GM18519 (cell line): ENCODE data around the gene TRIO.

Experiments
- ATAC-seq: cut with Tn5 transposase; IDR thresholded peaks from one replicate; pipeline ENCODE4 v1.9.1; 2021; ENCODE audit warnings: mild to moderate bottlenecking, moderate library complexity; ENCODE audit not compliant: unreplicated experiment, low FRiP score

The TRIO gene

DNA sequence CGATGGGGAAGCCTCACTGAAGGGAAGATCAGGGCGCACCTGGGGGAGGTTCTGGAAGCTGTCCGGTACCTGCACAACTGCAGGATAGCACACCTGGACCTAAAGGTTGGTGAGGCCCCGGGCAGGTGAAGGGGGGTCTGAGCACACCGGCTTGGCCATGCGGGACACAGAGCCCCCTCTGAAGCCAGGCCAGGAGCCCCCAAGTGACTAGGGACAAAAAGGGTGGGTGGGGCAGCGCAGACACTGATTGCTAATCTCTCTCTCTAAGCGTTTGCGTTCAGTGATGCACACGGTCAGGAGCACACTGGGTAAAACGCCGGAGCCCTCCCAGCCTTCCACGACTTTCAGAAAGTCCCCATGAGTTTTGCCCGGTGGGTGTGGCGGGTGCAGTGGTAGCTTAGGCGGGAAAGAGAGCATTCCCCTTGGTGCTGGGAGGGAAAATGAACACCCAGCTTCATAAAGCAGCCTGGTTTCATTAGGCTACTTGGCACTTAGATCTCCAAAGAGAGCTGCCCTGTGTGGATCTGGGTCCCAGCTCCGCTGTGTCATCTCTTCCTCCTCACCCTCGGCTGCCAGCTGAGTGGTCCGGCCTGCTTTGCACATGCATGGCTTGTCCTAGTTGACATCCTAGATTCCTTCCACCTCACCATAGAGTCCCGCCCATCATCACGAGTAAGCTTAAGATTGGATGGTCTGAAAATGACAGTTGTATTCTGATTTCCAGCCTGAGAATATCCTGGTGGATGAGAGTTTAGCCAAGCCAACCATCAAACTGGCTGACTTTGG, 364.2 kb downstream of the TRIO start:
- no peak for ATAC-seq

GRCh38 chr5:14508046-14508445, 364.9 kb downstream of the TRIO start:
- no peak for ATAC-seq

DNA sequence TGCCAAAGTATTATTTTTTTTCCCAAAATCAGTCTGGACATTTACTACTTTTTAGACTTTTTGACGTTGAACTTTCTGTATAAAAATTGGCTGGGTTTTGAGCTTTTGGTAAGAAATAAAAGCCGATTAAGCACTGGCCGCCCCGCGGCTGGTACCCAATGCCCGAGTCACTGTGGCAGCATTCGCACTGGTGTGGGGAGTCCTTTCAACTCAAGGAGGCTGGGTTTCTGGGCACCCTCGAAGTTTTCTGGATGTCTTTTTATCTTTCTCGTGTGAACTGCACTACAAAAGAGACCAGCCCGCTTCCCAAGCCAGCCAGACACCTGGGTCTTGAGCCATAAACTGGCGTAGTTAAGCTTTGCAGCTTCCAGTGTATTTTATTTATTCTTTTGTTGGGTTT, 366.4 kb downstream of the TRIO start:
- ATAC-seq = no peak

GRCh38 chr5:14510156-14510734, 367.1 kb downstream of the TRIO start:
- no peak for ATAC-seq

DNA sequence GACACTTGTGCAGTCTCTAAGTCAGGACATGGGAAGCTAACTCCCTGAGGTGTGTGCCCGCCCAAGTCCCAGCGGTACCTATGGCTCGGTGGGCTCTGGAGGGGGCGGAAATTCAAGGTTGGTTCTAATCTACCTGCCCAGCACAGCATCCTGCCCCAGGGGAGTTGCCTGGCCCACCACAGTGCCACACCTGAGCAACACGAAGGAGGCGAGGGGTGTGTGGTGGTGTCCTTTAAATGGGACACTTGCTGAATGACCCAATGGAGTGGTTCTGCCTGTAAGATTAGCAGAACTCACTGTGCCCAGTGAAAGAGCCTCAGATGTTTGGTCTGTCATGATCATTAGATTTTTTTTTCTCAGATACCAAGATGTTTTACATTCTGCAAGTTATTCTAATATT, 367.7 kb downstream of the TRIO start:
- ATAC-seq = no peak

GRCh38 chr5:14512574-14512973, 369.4 kb downstream of the TRIO start:
- no peak for ATAC-seq

DNA sequence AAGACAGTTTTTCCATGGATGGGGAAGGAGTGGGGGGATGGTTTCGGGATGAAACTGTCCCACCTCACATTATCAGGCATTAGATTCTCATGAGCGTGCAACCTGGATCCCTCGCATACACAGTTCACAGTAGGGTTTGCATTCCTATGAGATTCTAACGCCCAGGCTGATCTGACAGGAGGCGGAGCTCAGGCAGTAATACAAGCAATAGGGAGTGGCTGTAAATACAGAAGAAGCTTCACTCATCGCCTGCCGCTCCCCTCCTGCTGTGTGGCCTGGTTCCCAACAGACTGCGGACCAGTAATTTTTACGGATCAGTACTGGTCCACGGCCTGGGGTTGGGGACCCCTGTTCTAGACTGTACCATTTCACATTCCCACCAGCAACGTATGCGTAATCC, 370.1 kb downstream of the TRIO start:
- no peak for ATAC-seq

DNA sequence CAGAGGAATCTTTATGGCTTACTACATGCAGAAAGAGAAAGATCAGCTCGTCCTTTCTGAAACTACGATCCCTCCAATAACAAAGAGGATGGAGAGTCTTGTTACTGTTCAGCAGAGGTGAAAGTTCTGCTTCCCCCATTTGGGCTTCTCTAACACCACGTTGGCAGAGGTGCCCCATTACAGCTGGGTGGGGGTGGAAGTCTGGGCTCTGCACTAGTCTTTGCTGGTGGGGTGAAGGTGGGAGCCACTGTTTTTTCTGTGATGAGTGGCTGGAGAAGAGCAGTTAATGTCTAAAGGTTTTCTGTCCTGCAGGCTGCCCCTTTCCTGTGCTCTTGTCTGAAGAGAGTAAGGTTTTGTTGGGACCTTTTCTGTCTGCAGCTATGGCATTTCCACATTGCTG, 373.8 kb downstream of the TRIO start:
- no peak for ATAC-seq

DNA sequence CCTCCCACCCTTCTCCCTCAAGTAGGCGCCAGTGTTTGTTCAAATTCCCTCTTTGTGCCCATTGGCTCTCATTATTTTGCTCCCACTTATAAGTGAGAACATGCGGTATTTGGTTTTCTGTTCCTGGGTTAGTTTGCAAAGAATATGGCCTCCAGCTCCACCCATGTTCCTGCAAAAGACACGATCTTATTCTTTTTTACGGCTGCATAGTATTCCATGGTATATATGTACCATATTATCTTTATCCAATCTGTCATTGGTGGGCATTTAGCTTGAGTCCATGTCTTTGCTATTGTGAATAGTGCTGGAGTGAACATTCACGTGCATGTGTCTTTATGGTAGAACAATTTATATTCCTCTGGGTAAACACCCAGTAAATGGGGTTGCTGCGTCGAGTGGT, 375.5 kb downstream of the TRIO start:
- ATAC-seq = no peak

DNA sequence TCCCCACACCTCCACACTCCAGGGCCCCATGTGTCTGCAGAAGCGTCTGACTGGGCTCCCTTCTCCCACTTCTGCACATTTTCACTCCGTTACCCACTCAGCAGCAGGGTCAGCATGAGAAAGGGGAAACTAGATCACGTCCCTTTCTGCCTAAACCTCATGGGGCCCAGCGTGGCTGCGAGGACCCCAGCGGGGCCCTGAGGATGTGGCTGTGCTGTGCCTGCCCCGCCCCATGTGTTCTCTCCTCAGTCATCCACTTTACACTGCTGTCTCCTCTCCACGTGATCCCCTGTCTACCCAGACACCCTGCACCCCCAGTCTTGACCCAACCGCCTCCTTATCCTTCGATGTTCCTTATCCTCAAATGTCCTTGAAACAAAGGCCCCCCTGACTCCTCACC, 378.6 kb downstream of the TRIO start:
- no peak for ATAC-seq

GRCh38 chr5:14522721-14523120, 379.6 kb downstream of the TRIO start:
- no peak for ATAC-seq

DNA sequence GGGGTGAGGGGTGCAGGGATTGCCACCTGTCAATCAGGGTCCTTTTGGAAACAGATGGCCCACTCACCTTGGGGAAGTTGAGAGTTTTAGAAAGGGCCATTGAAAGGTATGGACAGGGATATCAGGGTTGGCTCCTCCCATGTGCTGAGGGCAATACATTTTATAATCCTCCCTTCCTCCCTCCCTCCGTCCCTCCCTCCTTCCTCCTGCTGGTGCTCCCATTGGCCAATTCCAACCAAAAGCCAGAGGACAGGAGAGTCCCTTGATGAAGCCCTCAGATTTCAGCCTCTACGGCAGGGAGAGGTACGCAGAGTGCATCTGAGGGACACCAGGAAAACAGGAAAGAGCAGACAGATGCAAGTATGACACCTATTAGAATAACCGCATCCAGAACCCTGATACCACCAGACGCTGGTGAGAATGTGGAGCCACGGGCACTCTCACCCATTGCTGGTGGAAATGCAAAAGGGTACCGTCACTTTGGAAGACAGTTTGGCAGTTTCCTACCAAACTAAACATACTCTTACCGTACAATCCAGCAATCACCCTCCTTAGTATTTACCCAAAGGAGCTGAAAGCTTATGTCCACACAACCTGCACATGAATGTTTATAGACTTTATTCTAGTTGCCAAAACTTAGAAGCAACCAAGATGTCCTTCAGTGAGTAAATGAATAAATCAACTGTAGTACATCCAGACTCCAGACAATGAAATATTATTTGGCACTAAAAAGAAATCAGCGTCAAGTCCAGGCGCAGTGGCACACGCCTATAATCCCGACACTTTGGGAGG, 380.3 kb downstream of the TRIO start:
- ATAC-seq = no peak

DNA sequence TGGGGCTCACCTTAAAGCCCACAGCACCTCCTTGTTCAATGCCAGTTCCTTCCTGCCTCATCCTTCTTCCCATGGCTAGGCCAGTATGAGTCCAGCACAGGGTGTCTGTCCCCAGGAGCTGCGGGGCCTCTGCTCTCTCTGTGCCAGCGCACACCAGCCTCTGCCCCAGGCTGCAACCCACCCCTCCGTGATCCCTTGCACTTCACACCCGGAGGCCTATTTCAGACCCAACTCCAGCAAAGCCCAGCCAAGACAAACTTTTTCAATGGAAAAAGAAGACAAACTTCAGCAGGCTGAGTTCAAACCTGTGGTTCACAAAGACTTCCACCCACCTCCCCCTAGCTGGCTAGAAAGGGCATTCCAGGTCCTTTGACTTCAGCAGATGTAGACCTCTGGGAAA, 382.3 kb downstream of the TRIO start:
- ATAC-seq = no peak

- no peak for ATAC-seq
These were observed 383.4 kb downstream of the TRIO start for GRCh38 chr5:14526493-14526892.

- no peak for ATAC-seq
These were observed 385.0 kb downstream of the TRIO start for GRCh38 chr5:14528115-14528514.

DNA sequence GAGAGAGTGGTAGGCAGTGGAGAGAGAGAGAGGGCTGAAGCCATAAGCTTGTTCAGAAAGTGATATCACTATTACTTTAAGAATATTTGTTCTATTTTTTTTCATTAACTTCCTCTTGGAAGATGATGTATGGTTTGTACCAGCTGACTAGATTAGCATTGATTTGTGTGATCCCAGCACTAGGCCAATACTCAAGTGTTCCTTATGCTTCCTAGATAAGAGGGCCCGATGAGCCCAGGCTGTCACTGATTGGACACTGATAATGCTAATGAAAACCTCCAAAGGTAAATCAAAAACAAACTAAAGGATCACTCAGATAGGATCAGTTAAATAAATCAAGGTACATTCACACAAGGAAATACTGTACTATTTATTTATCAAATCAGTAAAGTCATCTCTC, 385.8 kb downstream of the TRIO start:
- ATAC-seq = no peak

DNA sequence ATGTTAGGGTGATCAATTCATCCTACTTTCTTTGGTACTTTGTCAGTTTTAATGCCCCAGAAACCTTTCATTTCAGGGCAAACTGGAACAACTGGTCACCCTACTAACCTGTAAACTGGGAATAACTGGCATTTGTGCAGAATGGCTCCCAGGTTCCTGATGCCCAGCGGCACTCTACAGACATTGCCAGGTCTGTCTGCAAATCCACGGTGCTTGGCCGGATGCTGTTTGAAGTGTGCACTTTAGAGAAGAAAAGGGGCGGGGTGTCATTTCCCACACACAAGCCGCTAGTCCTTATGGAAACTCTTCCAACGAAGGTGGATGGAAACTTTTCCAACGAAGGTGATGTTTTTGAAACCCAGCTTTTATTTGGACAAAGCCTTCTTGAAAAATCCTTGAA, 388.5 kb downstream of the TRIO start:
- no peak for ATAC-seq

DNA sequence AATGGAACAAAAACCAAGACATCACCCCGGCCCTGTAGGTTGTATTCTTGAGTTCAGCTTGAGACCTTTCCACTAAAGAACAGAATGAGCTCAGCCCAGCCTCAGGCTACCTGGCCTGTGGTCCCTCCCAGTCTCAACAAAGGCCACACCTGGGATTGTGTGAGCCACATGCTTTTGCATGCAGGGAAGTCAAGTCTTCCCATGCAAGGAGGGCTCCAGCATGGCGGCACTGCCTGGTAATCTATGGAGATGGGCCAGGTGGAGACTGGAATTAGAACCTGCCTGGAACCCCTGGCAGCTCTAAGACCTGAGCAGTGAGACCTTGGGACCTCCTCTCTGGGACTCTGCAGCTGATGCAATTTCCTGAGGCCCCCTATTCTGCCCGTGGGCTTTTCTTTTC, 389.0 kb downstream of the TRIO start:
- ATAC-seq = no peak

DNA sequence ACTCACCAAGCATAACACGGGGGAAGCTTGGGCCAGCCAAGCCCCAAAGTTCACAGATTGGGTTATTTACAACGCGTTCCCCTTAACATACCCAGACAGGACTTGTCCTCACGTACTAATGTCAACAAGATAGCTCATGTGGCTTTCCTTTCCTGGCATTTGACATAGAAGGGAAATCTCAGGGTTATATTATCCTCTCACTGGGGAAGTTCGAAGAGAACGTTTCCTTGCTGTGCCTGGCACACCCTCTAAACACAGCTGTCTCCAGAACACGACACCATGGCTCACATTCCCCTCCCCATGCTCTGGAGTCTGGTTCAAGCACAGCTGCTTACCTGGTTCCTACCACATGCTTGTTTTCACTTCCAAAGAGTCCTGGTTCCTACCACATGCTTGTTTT, 391.6 kb downstream of the TRIO start:
- no peak for ATAC-seq

GRCh38 chr5:14545308-14545707, 402.2 kb downstream of the TRIO start:
- ATAC-seq = no peak

DNA sequence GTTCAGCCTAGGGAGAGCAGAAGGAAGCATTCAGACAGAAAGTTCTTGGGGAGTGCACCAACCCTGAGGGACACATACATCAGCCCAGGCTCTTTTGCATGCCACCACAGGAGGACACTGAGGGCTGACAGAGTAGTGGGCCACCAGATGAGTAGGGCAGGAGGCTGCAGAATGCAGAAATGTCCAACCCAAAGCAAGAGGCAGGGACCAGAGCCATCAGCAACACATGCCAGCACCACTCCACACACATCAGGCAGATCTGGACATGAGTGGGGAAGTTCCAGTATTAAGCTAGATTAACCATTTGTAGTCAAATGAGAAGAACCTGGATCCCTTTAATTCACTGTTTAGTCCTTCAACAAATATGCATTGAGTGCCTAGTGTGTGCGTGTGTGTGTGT, 402.7 kb downstream of the TRIO start:
- no peak for ATAC-seq

DNA sequence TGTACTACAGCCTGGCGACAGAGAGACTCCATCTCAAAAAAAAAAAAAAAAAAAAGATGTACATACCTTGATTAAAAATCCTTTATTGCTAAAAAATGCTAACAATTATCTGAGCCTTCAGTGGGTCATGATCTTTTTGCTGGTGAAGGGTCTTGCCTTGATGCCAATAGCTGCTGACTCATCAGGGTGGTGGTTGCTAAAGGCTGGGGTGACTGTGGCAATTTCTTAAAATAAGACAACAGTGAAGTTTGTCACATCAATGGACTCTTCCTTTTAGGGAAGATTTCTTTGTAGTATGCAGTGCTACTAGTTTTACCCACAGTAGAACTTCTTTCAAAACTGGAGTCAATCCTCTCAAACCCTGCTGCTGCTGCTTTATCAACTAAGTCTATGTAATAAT, 404.5 kb downstream of the TRIO start:
- ATAC-seq = no peak
